Endodermal cell (in vitro differentiated cells): ENCODE measurements around the gene CTSD. TPM values are rescaled to one million over a fixed set of nuclear protein-coding genes. Genes with fewer than 3 reads are reported as not detected.

Experiments
- DNase-seq: peaks from one replicate; pipeline ENCODE4 v3.0.0-alpha.2; 2017
- H3K27ac ChIP-seq: 2 replicates; pipeline ENCODE4 v1.5.1; 2013; ENCODE audit warnings: mild to moderate bottlenecking, low read depth, low read length, moderate library complexity
- H3K27me3 ChIP-seq: 2 replicates; pipeline ENCODE4 v1.6.1; 2013; ENCODE audit warnings: mild to moderate bottlenecking, low read length, moderate library complexity; ENCODE audit not compliant: insufficient read depth, control insufficient read depth, poor library complexity, severe bottlenecking
- H3K36me3 ChIP-seq: 2 replicates; pipeline ENCODE4 v1.7.0; 2013; ENCODE audit warnings: mild to moderate bottlenecking, low read length, moderate library complexity; ENCODE audit not compliant: control insufficient read depth, insufficient read depth
- H3K4me1 ChIP-seq: one replicate; pipeline ENCODE4 v1.7.0; 2013; ENCODE audit warnings: low read length; ENCODE audit not compliant: control insufficient read depth, insufficient read depth
- H3K4me3 ChIP-seq: 2 replicates; pipeline ENCODE4 v1.5.1; 2013; ENCODE audit warnings: mild to moderate bottlenecking, low read length, moderate library complexity
- H3K9ac ChIP-seq: 2 replicates; pipeline ENCODE4 v1.6.1; 2013; ENCODE audit warnings: mild to moderate bottlenecking, low read length, moderate library complexity; ENCODE audit not compliant: poor library complexity, severe bottlenecking; ENCODE audit errors: extremely low read depth
- H3K9me3 ChIP-seq: 2 replicates; pipeline ENCODE4 v1.6.1; 2013; ENCODE audit warnings: mild to moderate bottlenecking, low read length, moderate library complexity; ENCODE audit not compliant: control insufficient read depth
- H3K27ac Mint-ChIP-seq: 2 replicates; pipeline ENCODE4 v1.8.0; 2020; ENCODE audit warnings: mixed read lengths
- H3K27me3 Mint-ChIP-seq: 2 replicates; pipeline ENCODE4 v1.8.0; 2021; ENCODE audit warnings: mild to moderate bottlenecking, mixed read lengths; ENCODE audit not compliant: insufficient read depth
- H3K36me3 Mint-ChIP-seq: 2 replicates; pipeline ENCODE4 v1.8.0; 2020; ENCODE audit warnings: low read depth, mixed read lengths
- H3K4me1 Mint-ChIP-seq: 2 replicates; pipeline ENCODE4 v1.8.0; 2020; ENCODE audit warnings: mixed read lengths
- H3K4me3 Mint-ChIP-seq: 2 replicates; pipeline ENCODE4 v1.8.0; 2020; ENCODE audit warnings: mild to moderate bottlenecking, moderate library complexity, mixed read lengths
- H3K9me3 Mint-ChIP-seq: 2 replicates; pipeline ENCODE4 v1.8.0; 2020; ENCODE audit warnings: mild to moderate bottlenecking, mixed read lengths
- WGBS, 2 experiments: methylation state at CpG; one replicate each; pipeline versions ENCODE4 v1.1.5 to v1.1.7; 2013; ENCODE audit warnings: missing lambda C conversion rate in 2 of 2, mixed read lengths in 1 of 2; ENCODE audit not compliant: insufficient coverage in 1 of 2, insufficient read length in 1 of 2; 5-methylcytosine and 5-hydroxymethylcytosine counted together
- total RNA-seq, 2 donors: library from RNA; stranded (reverse); fragmentation: NEBNext Ultra II Directional in 1 of 2; extraction: Animal tissue kit (Norgen Biotek cat#: 25700) in 1 of 2; gene quantifications; 2 replicates in 1 of 2; 3 replicates in 1 of 2; pipeline ENCODE4 v1.2.1, GENCODE V29; 2021
- TF ChIP-seq, protein P1 (sequence below): fragments of 200-600 bp; sonication (generic); conservative IDR thresholded peaks from 2 replicates; pipeline ENCODE4 v1.5.0; 2021; ENCODE audit warnings: antibody characterized with exemption, mild to moderate bottlenecking

CTSD gene
- total RNA-seq, 2 donors from 2014 or later: 185 to 208 TPM

- Mint-ChIP-seq H3K9me3 (no peaks in the 10 kb centered on the region), H3K4me1 (peaks cover 6% of the 10 kb centered on the region), H3K4me3 (peak overlapping the region; percentile 49), H3K27ac (no peak overlapping the region), H3K27me3 (peaks cover 55% of the 10 kb centered on the region), H3K36me3 (peaks cover under 1% of the 10 kb centered on the region)
- Histone ChIP-seq H3K4me3 (no peak overlapping the region), H3K4me1 (no peaks in the 10 kb centered on the region), H3K9me3 (no peaks in the 10 kb centered on the region), H3K27ac (no peak overlapping the region), H3K27me3 (peaks cover 53% of the 10 kb centered on the region), H3K9ac (no peak overlapping the region), H3K36me3 (no peaks in the 10 kb centered on the region)
- 66 to 84% methylated on average over 21 to 72 of the region's 72 CpGs for WGBS, 2 experiments
- DNase-seq: peak; percentile 61
- TF ChIP-seq, protein P1, sequence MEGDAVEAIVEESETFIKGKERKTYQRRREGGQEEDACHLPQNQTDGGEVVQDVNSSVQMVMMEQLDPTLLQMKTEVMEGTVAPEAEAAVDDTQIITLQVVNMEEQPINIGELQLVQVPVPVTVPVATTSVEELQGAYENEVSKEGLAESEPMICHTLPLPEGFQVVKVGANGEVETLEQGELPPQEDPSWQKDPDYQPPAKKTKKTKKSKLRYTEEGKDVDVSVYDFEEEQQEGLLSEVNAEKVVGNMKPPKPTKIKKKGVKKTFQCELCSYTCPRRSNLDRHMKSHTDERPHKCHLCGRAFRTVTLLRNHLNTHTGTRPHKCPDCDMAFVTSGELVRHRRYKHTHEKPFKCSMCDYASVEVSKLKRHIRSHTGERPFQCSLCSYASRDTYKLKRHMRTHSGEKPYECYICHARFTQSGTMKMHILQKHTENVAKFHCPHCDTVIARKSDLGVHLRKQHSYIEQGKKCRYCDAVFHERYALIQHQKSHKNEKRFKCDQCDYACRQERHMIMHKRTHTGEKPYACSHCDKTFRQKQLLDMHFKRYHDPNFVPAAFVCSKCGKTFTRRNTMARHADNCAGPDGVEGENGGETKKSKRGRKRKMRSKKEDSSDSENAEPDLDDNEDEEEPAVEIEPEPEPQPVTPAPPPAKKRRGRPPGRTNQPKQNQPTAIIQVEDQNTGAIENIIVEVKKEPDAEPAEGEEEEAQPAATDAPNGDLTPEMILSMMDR: no peak
Observed at GRCh38 chr11:1747753-1748635, 15.7 kb downstream of the CTSD start.

- 88 to 89% methylated on average over 14 to 21 of the region's 21 CpGs for WGBS, 2 experiments
- H3K4me1 Mint-ChIP-seq: peaks cover 6% of the 10 kb centered on the region
- peaks cover 55% of the 10 kb centered on the region for H3K27me3 Mint-ChIP-seq
- peak; percentile 41 for DNase-seq
- no peaks in the 10 kb centered on the region for H3K9me3 Mint-ChIP-seq
- Histone ChIP-seq H3K36me3 (no peaks in the 10 kb centered on the region), H3K27me3 (peaks cover 61% of the 10 kb centered on the region), H3K4me1 (no peaks in the 10 kb centered on the region), H3K4me3 (no peak overlapping the region), H3K27ac (no peak overlapping the region), H3K9me3 (no peaks in the 10 kb centered on the region), H3K9ac (no peak overlapping the region)
- H3K27ac Mint-ChIP-seq: no peak overlapping the region
- H3K4me3 Mint-ChIP-seq: no peak overlapping the region
- no peaks in the 10 kb centered on the region for H3K36me3 Mint-ChIP-seq
- TF ChIP-seq, protein P1: no peak
Observed at GRCh38 chr11:1746956-1747752, 16.6 kb downstream of the CTSD start.

GRCh38 chr11:1746511-1746931, 17.2 kb downstream of the CTSD start:
- H3K9me3 Mint-ChIP-seq: no peaks in the 10 kb centered on the region
- H3K36me3 ChIP-seq: no peaks in the 10 kb centered on the region
- H3K27me3 Mint-ChIP-seq: peaks cover 55% of the 10 kb centered on the region
- WGBS, 2 experiments: 87 to 95% methylated on average over 12 to 22 of the region's 22 CpGs
- peaks cover 6% of the 10 kb centered on the region for H3K4me1 Mint-ChIP-seq
- no peak overlapping the region for H3K4me3 ChIP-seq
- no peaks in the 10 kb centered on the region for H3K9me3 ChIP-seq
- no peak overlapping the region for H3K27ac Mint-ChIP-seq
- no peak overlapping the region for H3K9ac ChIP-seq
- H3K27ac ChIP-seq: no peak overlapping the region
- peak; percentile 36 for DNase-seq
- peaks cover 67% of the 10 kb centered on the region for H3K27me3 ChIP-seq
- H3K4me1 ChIP-seq: no peaks in the 10 kb centered on the region
- H3K36me3 Mint-ChIP-seq: no peaks in the 10 kb centered on the region
- no peak overlapping the region for H3K4me3 Mint-ChIP-seq
- TF ChIP-seq, protein P1: no peak
